ENCODE results near the gene CCBE1.

- TF ChIP-seq, protein P1, sequence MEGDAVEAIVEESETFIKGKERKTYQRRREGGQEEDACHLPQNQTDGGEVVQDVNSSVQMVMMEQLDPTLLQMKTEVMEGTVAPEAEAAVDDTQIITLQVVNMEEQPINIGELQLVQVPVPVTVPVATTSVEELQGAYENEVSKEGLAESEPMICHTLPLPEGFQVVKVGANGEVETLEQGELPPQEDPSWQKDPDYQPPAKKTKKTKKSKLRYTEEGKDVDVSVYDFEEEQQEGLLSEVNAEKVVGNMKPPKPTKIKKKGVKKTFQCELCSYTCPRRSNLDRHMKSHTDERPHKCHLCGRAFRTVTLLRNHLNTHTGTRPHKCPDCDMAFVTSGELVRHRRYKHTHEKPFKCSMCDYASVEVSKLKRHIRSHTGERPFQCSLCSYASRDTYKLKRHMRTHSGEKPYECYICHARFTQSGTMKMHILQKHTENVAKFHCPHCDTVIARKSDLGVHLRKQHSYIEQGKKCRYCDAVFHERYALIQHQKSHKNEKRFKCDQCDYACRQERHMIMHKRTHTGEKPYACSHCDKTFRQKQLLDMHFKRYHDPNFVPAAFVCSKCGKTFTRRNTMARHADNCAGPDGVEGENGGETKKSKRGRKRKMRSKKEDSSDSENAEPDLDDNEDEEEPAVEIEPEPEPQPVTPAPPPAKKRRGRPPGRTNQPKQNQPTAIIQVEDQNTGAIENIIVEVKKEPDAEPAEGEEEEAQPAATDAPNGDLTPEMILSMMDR (conservative IDR thresholded peaks at IDR 0.05), result no peak
- TF ChIP-seq ZFX (IDR thresholded peaks at IDR 0.05), result no peak
Observed at GRCh38 chr18:59721211-59721610, 24.0 kb upstream of the CCBE1 start.

All from C4-2B (cell line).